Activated T-cell treated with anti-CD3 and anti-CD28 coated beads, Interleukin-2, amount 50 U/mL, for 24 hours (primary cell): ENCODE data around the gene UNKL.

Source experiments
- DNase-seq: peaks from one replicate; pipeline ENCODE4 v3.0.0-alpha.2; 2020
- H3K27ac Mint-ChIP-seq: 2 replicates; pipeline ENCODE4 v1.8.0; 2020; ENCODE audit warnings: mild to moderate bottlenecking, mixed read lengths
- H3K27me3 Mint-ChIP-seq: 2 replicates; pipeline ENCODE4 v1.8.0; 2020; ENCODE audit warnings: mixed read lengths
- H3K36me3 Mint-ChIP-seq: 2 replicates; pipeline ENCODE4 v1.8.0; 2020; ENCODE audit warnings: low read depth, mixed read lengths
- H3K4me1 Mint-ChIP-seq: 2 replicates; pipeline ENCODE4 v1.8.0; 2020; ENCODE audit warnings: low read depth, mixed read lengths
- H3K4me3 Mint-ChIP-seq: 2 replicates; pipeline ENCODE4 v1.8.0; 2020; ENCODE audit warnings: mild to moderate bottlenecking, moderate library complexity, mixed read lengths
- H3K9me3 Mint-ChIP-seq: 2 replicates; pipeline ENCODE4 v1.8.0; 2020; ENCODE audit warnings: mixed read lengths

UNKL gene

GRCh38 chr16:1414532-1415260 lies at the start of gene UNKL:
TSS of gene UNKL (minus strand) at chr16:1414704. CDS start at chr16:1414691, 13 bp downstream.
- Mint-ChIP-seq H3K4me3 (peak within 1 kb of the TSS; percentile 83), H3K27ac (peak within 1 kb of the TSS; percentile 92), H3K27me3 (no peaks in the 10 kb centered on the region), H3K4me1 (peaks cover 43% of the 10 kb centered on the region), H3K9me3 (no peaks in the 10 kb centered on the region), H3K36me3 (peaks cover 45% of the 10 kb centered on the region)
- DNase-seq: peak; percentile 87

- H3K27ac Mint-ChIP-seq: no peak overlapping the region
- no peaks in the 10 kb centered on the region for H3K27me3 Mint-ChIP-seq
- H3K9me3 Mint-ChIP-seq: no peaks in the 10 kb centered on the region
- H3K4me3 Mint-ChIP-seq: no peak overlapping the region
- peaks cover 9% of the 10 kb centered on the region for H3K4me1 Mint-ChIP-seq
- peaks cover 49% of the 10 kb centered on the region for H3K36me3 Mint-ChIP-seq
- DNase-seq: no peak
Measured at GRCh38 chr16:1461146-1461545, 46.6 kb upstream of the UNKL start.

- Mint-ChIP-seq H3K27me3 (no peaks in the 10 kb centered on the region), H3K4me1 (peaks cover 9% of the 10 kb centered on the region), H3K4me3 (no peak overlapping the region), H3K36me3 (peaks cover 52% of the 10 kb centered on the region), H3K27ac (no peak overlapping the region), H3K9me3 (no peaks in the 10 kb centered on the region)
- DNase-seq: no peak
Measured at GRCh38 chr16:1460602-1461138, 46.2 kb upstream of the UNKL start.

GRCh38 chr16:1459967-1460366 lies 45.5 kb upstream of the UNKL start:
- H3K9me3 Mint-ChIP-seq: no peaks in the 10 kb centered on the region
- no peaks in the 10 kb centered on the region for H3K27me3 Mint-ChIP-seq
- no peak overlapping the region for H3K4me3 Mint-ChIP-seq
- H3K36me3 Mint-ChIP-seq: peaks cover 51% of the 10 kb centered on the region
- peaks cover 9% of the 10 kb centered on the region for H3K4me1 Mint-ChIP-seq
- no peak for DNase-seq
- H3K27ac Mint-ChIP-seq: no peak overlapping the region

DNA sequence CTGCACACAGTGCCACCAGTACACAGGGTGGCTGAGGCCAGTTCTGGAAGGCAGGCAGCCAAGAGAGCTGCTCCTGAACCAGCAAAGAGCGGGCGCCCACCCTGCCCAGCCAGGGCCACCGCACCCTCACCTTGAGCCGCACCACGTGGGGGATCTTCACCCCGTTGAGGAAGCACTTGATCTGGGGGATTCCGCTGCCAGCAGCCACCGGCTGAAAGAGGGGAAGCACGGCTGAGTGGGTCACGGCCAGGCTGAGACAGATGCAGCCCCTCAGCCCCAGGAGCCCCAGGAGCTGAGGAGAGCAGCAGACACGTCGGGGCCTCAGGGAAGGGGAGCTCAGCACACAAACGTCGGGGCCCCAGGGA lies 44.5 kb upstream of the UNKL start:
- Mint-ChIP-seq H3K36me3 (peaks cover 51% of the 10 kb centered on the region), H3K4me1 (peaks cover 9% of the 10 kb centered on the region), H3K27ac (peak overlapping the region; percentile 72), H3K9me3 (no peaks in the 10 kb centered on the region), H3K27me3 (no peaks in the 10 kb centered on the region), H3K4me3 (no peak overlapping the region)
- DNase-seq: no peak

- no peaks in the 10 kb centered on the region for H3K9me3 Mint-ChIP-seq
- peak; percentile 44 for DNase-seq
Measured at GRCh38 chr16:1458336-1458976, 44.0 kb upstream of the UNKL start.

GRCh38 chr16:1457489-1458245 lies 43.2 kb upstream of the UNKL start:
- Mint-ChIP-seq H3K9me3 (no peaks in the 10 kb centered on the region), H3K27ac (no peak overlapping the region), H3K4me1 (peaks cover 9% of the 10 kb centered on the region), H3K4me3 (no peak overlapping the region), H3K27me3 (no peaks in the 10 kb centered on the region), H3K36me3 (peaks cover 56% of the 10 kb centered on the region)
- no peak for DNase-seq

More at GRCh38 chr16:1458336-1458976, 44.0 kb upstream of the UNKL start:
- H3K4me1 Mint-ChIP-seq: peaks cover 9% of the 10 kb centered on the region
- H3K36me3 Mint-ChIP-seq: peaks cover 52% of the 10 kb centered on the region
- H3K4me3 Mint-ChIP-seq: no peak overlapping the region
- no peaks in the 10 kb centered on the region for H3K27me3 Mint-ChIP-seq
- peak overlapping the region; percentile 72 for H3K27ac Mint-ChIP-seq

GRCh38 chr16:1456951-1457350 lies 42.4 kb upstream of the UNKL start:
- Mint-ChIP-seq H3K27ac (no peak overlapping the region), H3K4me3 (no peak overlapping the region), H3K4me1 (peaks cover 9% of the 10 kb centered on the region), H3K9me3 (no peaks in the 10 kb centered on the region), H3K27me3 (no peaks in the 10 kb centered on the region), H3K36me3 (peaks cover 57% of the 10 kb centered on the region)
- no peak for DNase-seq

DNA sequence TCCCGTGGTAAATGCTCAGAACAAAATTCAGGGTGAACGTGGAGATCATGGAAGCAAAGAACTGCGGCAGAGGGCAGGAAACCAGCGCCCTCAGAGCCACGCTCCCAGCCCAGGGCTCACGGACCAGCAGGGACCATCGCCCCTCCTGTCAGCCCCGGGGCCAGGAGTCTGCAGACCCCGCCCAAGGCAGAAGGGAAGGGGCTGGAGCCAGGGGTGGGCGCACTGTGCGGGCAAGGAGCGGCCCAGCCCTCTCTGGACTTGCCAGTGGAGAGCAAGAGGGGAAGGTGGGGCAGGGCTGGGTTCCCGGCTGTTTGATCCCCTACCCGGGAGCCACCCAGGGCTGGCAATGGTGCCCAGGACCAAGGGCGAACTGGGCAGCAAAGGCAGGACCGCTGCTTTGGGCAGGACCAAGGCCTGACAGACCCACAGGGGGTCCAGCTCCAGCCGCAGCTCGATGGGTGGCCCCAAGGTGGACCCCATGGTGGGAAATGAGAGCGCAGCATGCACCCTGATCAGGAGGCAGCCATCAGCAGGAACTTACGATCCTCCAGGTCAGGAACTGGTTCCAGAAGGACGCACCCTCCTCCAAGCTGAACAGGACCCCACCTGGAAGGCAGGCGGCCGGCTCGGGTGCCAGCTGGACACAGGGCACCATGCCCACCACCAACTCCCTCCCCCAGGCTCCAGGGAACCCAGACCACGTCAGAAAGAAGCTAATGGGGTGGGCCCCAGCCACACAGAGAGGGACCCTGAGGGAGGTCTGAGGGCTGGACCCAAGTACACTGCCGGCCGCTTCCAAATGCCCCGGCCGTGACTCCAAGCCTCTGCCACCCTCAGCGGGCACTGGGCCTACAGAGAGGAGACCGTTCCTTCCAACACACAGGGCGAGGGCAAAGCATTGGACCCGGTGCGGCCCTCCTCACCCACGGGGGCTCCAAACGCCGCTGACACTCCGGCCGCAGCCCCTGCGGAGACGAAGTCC lies 41.0 kb upstream of the UNKL start:
- no peak overlapping the region for H3K4me3 Mint-ChIP-seq

GRCh38 chr16:1454561-1454960 lies 40.1 kb upstream of the UNKL start:
- H3K4me1 Mint-ChIP-seq: peaks cover 9% of the 10 kb centered on the region
- H3K27me3 Mint-ChIP-seq: no peaks in the 10 kb centered on the region
- peaks cover 59% of the 10 kb centered on the region for H3K36me3 Mint-ChIP-seq
- no peak for DNase-seq
- H3K4me3 Mint-ChIP-seq: no peak overlapping the region
- H3K27ac Mint-ChIP-seq: no peak overlapping the region
- no peaks in the 10 kb centered on the region for H3K9me3 Mint-ChIP-seq

More for the DNA sequence above, 41.0 kb upstream of the UNKL start:
- Mint-ChIP-seq H3K4me1 (peaks cover 9% of the 10 kb centered on the region), H3K27ac (no peak overlapping the region), H3K9me3 (no peaks in the 10 kb centered on the region), H3K36me3 (peaks cover 56% of the 10 kb centered on the region), H3K27me3 (no peaks in the 10 kb centered on the region)
- no peak for DNase-seq

DNA sequence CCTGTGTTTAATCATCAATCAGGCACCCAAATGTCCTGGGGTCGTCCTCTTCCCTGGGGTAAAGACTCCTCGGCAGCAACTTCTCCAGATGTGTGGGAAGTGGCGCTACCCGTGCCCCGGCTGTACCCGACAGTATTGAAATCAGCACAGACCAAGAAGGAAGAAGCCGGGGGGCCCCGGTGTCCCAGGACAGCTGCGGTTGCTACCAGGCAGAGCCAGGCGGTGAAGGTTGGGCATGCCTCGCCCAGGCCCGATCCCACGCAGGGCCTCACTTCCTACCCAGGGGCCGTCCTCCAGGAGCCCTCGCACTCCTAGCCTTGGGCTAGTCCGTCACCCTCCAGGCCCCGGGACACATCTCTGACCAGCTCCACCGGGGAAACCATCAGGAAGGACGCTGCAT lies 38.8 kb upstream of the UNKL start:
- H3K27me3 Mint-ChIP-seq: no peaks in the 10 kb centered on the region
- H3K4me3 Mint-ChIP-seq: no peak overlapping the region
- H3K36me3 Mint-ChIP-seq: peaks cover 61% of the 10 kb centered on the region
- H3K27ac Mint-ChIP-seq: no peak overlapping the region
- H3K9me3 Mint-ChIP-seq: no peaks in the 10 kb centered on the region
- DNase-seq: no peak
- peaks cover 2% of the 10 kb centered on the region for H3K4me1 Mint-ChIP-seq

DNA sequence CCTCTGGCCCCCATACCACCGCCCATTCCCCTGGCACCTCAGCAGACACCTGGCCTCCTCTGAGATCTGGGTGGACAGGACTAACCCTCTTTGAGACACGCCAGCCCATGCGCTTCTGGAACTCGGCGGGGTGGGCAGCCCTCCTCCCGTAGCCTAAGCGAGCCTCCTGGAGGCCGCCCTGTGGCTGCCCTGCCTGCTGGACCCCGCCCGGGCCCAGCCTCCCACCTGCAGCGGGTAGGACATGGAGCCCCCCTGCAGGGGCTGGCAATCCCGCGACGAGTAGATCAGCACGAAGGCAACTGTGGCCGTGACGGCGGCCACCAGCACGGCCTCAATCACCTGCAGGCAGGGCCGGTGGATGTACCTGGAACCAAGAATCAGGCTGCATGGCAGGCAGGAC lies 38.0 kb upstream of the UNKL start:
- H3K4me3 Mint-ChIP-seq: no peak overlapping the region
- H3K27ac Mint-ChIP-seq: no peak overlapping the region
- H3K36me3 Mint-ChIP-seq: peaks cover 63% of the 10 kb centered on the region
- no peaks in the 10 kb centered on the region for H3K9me3 Mint-ChIP-seq
- H3K27me3 Mint-ChIP-seq: no peaks in the 10 kb centered on the region
- H3K4me1 Mint-ChIP-seq: no peaks in the 10 kb centered on the region
- DNase-seq: no peak

DNA sequence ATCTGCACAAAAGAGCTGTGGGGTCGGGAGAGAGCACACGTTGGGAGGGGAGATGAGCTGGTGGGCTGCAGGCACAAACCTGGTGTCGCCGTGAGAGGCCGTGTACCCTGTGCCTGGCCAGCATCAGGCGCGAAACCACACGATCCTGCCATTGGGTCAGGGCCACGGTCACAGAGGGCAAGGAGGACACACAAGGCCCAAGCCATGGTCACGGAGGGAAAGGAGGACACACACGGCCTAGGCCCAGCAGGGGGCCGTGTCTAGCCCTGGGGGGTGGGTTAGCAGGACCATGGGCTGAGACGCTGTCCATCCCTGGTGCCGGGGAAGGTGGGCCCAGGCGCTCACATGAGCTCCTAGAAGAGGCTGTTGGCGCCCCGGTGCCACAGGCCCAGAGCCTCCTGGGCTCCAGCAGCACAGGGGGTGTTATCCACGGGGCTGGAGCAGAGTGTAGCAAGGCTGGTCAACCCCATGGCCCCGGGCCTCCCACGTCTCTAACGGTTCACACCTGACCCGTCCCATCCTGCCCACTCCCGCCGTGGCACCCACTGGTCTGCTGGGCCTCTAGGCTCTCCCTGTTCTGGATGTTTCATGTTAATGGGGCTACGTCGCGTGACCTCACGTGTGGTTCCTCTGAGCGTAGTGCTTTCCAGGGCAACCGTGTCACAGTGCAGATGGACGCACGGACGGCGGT lies 37.3 kb upstream of the UNKL start:
- H3K9me3 Mint-ChIP-seq: no peaks in the 10 kb centered on the region
- peaks cover 63% of the 10 kb centered on the region for H3K36me3 Mint-ChIP-seq
- H3K27ac Mint-ChIP-seq: peak overlapping the region; percentile 26
- DNase-seq: no peak
- no peaks in the 10 kb centered on the region for H3K27me3 Mint-ChIP-seq
- H3K4me3 Mint-ChIP-seq: no peak overlapping the region
- no peaks in the 10 kb centered on the region for H3K4me1 Mint-ChIP-seq
